MV-4-11 (cell line): ENCODE measurements around the gene RADIL.

Experiments
- DNase-seq: peaks from one replicate; lab custom pipeline; 2025; lab: John Stamatoyannopoulos, UW

Gene RADIL

GRCh38 chr7:4775250-4775847, 108.2 kb downstream of the RADIL start, which contains the start of gene AP5Z1:
TSS of gene AP5Z1 (plus strand) at chr7:4775623. CDS start at chr7:4775716, 93 bp downstream.
- DNase-seq = peak; percentile 97

DNA sequence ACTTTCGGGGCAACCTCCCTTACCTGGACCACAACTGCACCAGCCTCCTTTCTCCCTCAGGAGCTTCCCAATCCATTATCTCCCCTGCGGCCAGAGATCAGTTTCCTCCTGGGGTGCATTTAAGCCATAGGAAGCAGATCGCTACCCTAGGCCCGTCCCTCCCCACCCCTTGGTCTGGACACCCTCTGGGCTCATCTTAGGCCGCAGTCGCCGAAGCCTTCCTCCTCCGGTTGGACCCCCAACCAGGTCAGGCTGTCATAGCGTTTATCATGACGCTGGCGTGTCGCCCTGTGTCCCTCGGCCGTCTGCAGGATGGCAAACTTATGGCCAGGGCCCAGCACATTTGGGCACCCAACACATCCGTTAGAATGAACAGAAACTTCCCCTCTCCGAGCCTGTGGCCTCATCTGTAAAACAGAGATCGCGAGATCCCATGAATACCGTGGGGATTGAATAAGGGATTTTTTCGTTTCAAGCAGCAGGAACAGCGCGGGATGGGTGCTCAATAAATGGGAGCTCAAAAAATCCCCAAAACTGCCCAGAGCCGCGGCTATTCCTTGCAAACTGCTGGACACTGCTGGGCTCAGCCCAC, 108.8 kb downstream of the RADIL start:
- peak; percentile 83 for DNase-seq

- DNase-seq = no peak
Observed at GRCh38 chr7:4774007-4774406, 109.5 kb downstream of the RADIL start.

DNA sequence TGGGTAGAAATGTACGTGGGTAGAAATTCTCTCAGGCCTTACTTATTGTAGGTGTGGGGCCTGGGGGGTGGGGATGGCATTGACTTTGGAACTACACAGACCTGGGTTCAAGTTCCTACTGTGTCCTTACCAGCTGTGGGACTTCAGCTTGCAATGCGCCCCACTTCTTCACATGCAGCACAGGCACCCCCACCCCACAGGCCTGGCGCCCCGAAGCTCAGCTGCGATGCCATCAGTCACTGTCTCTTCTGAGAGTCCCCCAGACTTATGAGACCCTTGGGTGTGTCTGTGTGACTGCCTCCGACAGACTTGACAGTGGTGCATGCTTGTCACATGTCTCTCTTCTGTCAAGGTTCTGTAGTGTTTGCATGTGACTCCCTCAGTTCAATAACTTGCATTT, 111.2 kb downstream of the RADIL start:
- no peak for DNase-seq

DNA sequence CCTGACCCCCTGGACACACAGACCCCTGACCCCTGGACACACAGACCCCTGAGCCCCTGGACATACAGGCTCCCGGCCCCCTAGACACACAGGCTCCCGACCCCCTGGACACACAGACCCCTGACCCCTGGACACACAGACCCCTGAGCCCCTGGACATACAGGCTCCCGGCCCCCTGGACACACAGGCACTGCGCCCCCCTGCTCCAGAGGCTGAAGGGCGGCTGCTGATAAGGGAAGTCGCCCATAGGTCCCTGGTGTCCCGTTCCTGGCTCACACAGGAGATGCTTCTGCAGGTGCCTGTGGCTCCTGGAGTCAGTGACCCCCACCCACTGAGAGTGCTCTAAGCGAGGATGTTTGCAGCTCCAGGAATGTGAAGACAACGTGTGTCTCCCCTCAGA, 111.8 kb downstream of the RADIL start:
- no peak for DNase-seq

GRCh38 chr7:4770886-4771285, 112.6 kb downstream of the RADIL start:
- no peak for DNase-seq

- DNase-seq = no peak
Observed at GRCh38 chr7:4769761-4770160, 113.8 kb downstream of the RADIL start.

- DNase-seq = no peak
Observed at GRCh38 chr7:4768597-4769569, 114.6 kb downstream of the RADIL start.

- DNase-seq = peak; percentile 29
Observed at GRCh38 chr7:4766666-4767519, 116.6 kb downstream of the RADIL start.

- no peak for DNase-seq
Observed at GRCh38 chr7:4765776-4766490, 117.6 kb downstream of the RADIL start.

GRCh38 chr7:4764402-4765007, 119.0 kb downstream of the RADIL start:
- peak; percentile 55 for DNase-seq

DNA sequence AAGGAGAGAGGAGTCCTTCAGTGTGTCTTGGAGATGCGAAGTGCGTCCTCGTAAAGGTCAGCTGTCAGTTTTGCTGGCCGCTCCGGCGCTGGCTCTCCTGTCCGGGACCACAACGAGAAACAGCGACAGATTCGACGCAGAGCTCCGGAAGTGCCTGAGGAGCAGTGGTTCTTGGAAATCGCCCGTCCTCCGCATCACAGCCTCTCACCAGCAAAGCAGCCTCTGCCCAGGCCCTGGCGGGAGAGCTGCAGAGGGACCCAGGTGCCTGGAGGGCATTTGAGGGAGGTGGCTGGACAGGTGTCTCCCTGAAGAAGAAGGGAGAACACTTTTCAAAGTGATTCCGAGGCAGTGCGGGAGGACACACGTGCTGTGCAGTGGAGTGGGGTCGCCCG, 119.7 kb downstream of the RADIL start:
- DNase-seq = no peak

DNA sequence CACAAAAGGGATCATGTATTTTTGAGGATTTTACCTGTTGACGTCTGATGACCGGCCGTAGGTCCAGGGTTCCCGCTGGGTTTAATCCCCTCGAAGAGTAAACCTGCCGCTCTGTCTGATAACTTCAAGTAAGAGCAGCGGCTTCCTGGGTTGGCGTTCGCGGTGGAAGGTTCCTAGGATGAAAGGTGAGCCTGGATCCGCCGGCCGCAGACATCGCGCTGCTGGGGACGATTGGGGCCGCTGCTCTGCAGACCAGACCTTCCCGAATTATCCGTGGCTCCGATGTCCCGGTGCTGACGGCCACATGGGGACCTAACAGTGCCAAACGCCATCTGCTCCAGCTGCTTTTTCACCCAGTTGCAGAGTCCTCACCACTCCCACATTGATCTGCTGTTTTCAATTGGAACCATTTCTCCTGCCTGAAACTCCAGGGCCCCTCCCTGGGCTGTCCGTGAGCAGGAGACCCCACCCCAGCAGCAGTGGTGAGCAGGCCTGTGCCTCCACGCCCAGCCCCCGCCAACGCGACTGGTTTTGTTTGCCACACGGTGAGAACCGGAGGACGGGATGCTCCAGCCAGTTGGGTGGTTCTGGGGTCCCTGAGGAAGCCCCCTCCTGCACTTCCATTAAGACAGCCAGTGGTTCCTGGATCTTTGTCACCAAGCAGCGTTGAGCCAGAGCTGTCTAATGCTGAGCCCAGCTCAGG, 120.3 kb downstream of the RADIL start:
- DNase-seq = no peak

- DNase-seq = no peak
Observed at GRCh38 chr7:4762121-4763055, 121.1 kb downstream of the RADIL start.

GRCh38 chr7:4760952-4761351, 122.6 kb downstream of the RADIL start:
- DNase-seq = no peak

- DNase-seq = no peak
Observed at GRCh38 chr7:4759211-4759610, 124.3 kb downstream of the RADIL start.

- no peak for DNase-seq
Observed at GRCh38 chr7:4758791-4759190, 124.7 kb downstream of the RADIL start.

DNA sequence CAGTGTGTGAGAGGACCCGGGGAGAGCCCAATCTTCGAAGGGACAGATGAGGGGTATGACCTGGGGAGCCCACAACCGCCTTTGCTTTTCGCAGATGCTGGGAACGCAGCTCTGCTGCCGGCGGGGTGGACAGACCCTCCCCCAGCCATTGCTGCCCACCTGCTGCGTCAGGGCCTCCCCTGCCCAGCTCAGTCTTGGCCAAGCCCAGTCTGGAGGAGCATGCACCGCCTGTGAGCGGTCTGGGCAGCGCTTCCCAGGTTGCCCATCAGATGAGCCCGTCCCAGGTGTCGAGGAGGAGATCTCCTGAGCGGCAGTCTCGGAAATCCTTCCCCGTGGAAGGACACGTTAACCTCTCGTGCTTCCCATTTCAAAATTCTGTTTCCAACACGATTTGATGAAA, 125.4 kb downstream of the RADIL start:
- DNase-seq = no peak

- DNase-seq = no peak
Observed at GRCh38 chr7:4755045-4755444, 128.5 kb downstream of the RADIL start.
